ENCODE data around the gene DSG2. TPM values are rescaled to one million over a fixed set of nuclear protein-coding genes. Genes with fewer than 3 reads are reported as not detected.

Gene DSG2
- polyA plus RNA-seq, 3 donors: not detected

DNA sequence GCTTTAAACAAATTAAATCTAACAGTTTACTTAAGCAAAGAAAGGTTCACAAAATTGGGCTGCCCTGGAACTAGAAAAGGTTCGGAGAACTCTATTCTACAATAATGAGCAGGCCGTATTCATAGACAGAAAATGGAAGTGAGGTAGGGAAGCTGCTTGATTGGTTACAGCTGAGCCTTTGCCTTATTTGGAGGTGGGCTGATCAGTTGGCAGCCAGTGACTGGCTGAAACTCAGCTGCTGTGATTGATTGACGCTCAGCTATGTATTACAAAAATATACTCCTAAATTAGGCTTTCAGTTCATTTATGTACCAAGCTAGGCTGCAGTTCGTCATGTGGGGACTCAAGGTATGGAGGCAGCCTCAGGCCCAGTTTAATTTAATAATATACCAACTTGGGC lies 51.4 kb downstream of the DSG2 start:
- no CpG with 5 or more reads among the region's 4 CpGs for WGBS (ENCODE audit: insufficient coverage)
- intact Hi-C loops (cut with micrococcal nuclease): no loop called here

GRCh38 chr18:31551883-31552282 lies 53.9 kb downstream of the DSG2 start:
- intact Hi-C loops (cut with micrococcal nuclease): loop anchor here in 1 of 2 donors (5.0 kb wide), 1 partner anchor 265 kb away; no protein-coding TSS in a partner anchor
- Histone ChIP-seq H3K27ac (ENCODE audit: low read depth in 1 of 2, low read length in 2 of 2) (no peak overlapping the region), H3K9ac (ENCODE audit: insufficient read depth, low read length, poor library complexity, severe bottlenecking) (no peak overlapping the region), H3K4me1 (ENCODE audit: control insufficient read depth in 1 of 2, insufficient read depth in 2 of 2, low read length in 2 of 2) (no peaks in the 10 kb centered on the region), H3K79me2 (ENCODE audit: insufficient read depth, low read length) (no peaks in the 10 kb centered on the region), H4K20me1 (ENCODE audit: insufficient read depth, low read length) (no peaks in the 10 kb centered on the region), H3K4me3 (replicated peaks in 1 of 3; ENCODE audit: low read depth in 2 of 3, low read length in 3 of 3) (no peak overlapping the region), H3K36me3 (replicated peaks in 1 of 2; ENCODE audit: control insufficient read depth in 1 of 2, insufficient read depth in 2 of 2, low read length in 2 of 2) (no peaks in the 10 kb centered on the region), H2AFZ (ENCODE audit: insufficient read depth, low read depth, low read length, poor library complexity, severe bottlenecking) (no peak overlapping the region), H3K4me2 (replicated peaks; ENCODE audit: extremely low read depth, low read length, poor library complexity, severe bottlenecking) (no peak overlapping the region), H3K27me3 (ENCODE audit: control insufficient read depth in 2 of 2, insufficient read depth in 2 of 2, low read length in 2 of 2) (no peaks in the 10 kb centered on the region), H3K9me3 (replicated peaks in 1 of 2; ENCODE audit: control insufficient read depth in 1 of 2, insufficient read depth in 1 of 2, low read length in 2 of 2) (no peaks in the 10 kb centered on the region)
- WGBS (ENCODE audit: insufficient coverage): 100% methylated on average over 2 of the region's 3 CpGs
- H3K27ac Mint-ChIP-seq: no peak overlapping the region
- H3K4me3 Mint-ChIP-seq: no peak overlapping the region
- H3K27me3 Mint-ChIP-seq (ENCODE audit: low read depth in 3 of 3): peaks cover 0 to 2% (median 0%) of the 10 kb centered on the region in 3 donors
- H3K9me3 Mint-ChIP-seq: peaks cover 0 to under 1% (median 0%) of the 10 kb centered on the region in 7 donors
- no peak for DNase-seq
- H3K4me1 Mint-ChIP-seq: peaks cover 6% of the 10 kb centered on the region
- TF ChIP-seq, protein P1, sequence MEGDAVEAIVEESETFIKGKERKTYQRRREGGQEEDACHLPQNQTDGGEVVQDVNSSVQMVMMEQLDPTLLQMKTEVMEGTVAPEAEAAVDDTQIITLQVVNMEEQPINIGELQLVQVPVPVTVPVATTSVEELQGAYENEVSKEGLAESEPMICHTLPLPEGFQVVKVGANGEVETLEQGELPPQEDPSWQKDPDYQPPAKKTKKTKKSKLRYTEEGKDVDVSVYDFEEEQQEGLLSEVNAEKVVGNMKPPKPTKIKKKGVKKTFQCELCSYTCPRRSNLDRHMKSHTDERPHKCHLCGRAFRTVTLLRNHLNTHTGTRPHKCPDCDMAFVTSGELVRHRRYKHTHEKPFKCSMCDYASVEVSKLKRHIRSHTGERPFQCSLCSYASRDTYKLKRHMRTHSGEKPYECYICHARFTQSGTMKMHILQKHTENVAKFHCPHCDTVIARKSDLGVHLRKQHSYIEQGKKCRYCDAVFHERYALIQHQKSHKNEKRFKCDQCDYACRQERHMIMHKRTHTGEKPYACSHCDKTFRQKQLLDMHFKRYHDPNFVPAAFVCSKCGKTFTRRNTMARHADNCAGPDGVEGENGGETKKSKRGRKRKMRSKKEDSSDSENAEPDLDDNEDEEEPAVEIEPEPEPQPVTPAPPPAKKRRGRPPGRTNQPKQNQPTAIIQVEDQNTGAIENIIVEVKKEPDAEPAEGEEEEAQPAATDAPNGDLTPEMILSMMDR (IDR thresholded peaks at IDR 0.05): no peak
- H3K36me3 Mint-ChIP-seq: no peaks in the 10 kb centered on the region

More for the DNA sequence above, 51.4 kb downstream of the DSG2 start:
- Histone ChIP-seq H4K20me1 (ENCODE audit: insufficient read depth, low read length) (no peaks in the 10 kb centered on the region), H3K27me3 (ENCODE audit: control insufficient read depth in 2 of 2, insufficient read depth in 2 of 2, low read length in 2 of 2) (no peaks in the 10 kb centered on the region), H3K4me1 (ENCODE audit: control insufficient read depth in 1 of 2, insufficient read depth in 2 of 2, low read length in 2 of 2) (no peaks in the 10 kb centered on the region), H3K9ac (ENCODE audit: insufficient read depth, low read length, poor library complexity, severe bottlenecking) (no peak overlapping the region), H3K79me2 (ENCODE audit: insufficient read depth, low read length) (no peaks in the 10 kb centered on the region), H3K4me3 (replicated peaks in 1 of 3; ENCODE audit: low read depth in 2 of 3, low read length in 3 of 3) (no peak overlapping the region), H3K9me3 (replicated peaks in 1 of 2; ENCODE audit: control insufficient read depth in 1 of 2, insufficient read depth in 1 of 2, low read length in 2 of 2) (no peaks in the 10 kb centered on the region), H2AFZ (ENCODE audit: insufficient read depth, low read depth, low read length, poor library complexity, severe bottlenecking) (no peak overlapping the region), H3K27ac (ENCODE audit: low read depth in 1 of 2, low read length in 2 of 2) (no peak overlapping the region), H3K36me3 (replicated peaks in 1 of 2; ENCODE audit: control insufficient read depth in 1 of 2, insufficient read depth in 2 of 2, low read length in 2 of 2) (no peaks in the 10 kb centered on the region), H3K4me2 (replicated peaks; ENCODE audit: extremely low read depth, low read length, poor library complexity, severe bottlenecking) (no peak overlapping the region)
- TF ChIP-seq, protein P1 (IDR thresholded peaks at IDR 0.05): no peak
- H3K27ac Mint-ChIP-seq: no peak overlapping the region
- H3K4me3 Mint-ChIP-seq: no peak overlapping the region
- no peaks in the 10 kb centered on the region for H3K9me3 Mint-ChIP-seq
- DNase-seq: no peak
- H3K4me1 Mint-ChIP-seq: peaks cover 4% of the 10 kb centered on the region
- H3K27me3 Mint-ChIP-seq (ENCODE audit: low read depth in 3 of 3): peaks cover 0 to 2% (median 0%) of the 10 kb centered on the region in 3 donors
- H3K36me3 Mint-ChIP-seq: no peaks in the 10 kb centered on the region

All from CD14-positive monocyte (primary cell).